MM.1S (cell line): ENCODE data around the gene NEBL.

Source experiments
- DNase-seq: peaks from one replicate; pipeline ENCODE4 v3.0.0-alpha.2; 2015
- H2AFZ ChIP-seq: fragments of 300-600 bp; sonication (generic); 2 replicates; pipeline ENCODE4 v1.6.0; 2016; ENCODE audit warnings: antibody characterized with exemption, low read length
- H3F3A ChIP-seq: fragments of 300-600 bp; sonication (generic); 2 replicates; pipeline ENCODE4 v1.6.1; 2016; ENCODE audit warnings: mild to moderate bottlenecking, antibody characterized with exemption, low read length, moderate library complexity, mixed read lengths; ENCODE audit not compliant: insufficient read depth
- H3K27ac ChIP-seq: fragments of 300-600 bp; sonication (generic); 2 replicates; pipeline ENCODE4 v1.5.1; 2016; ENCODE audit warnings: mild to moderate bottlenecking, low read length
- H3K27me3 ChIP-seq: fragments of 300-600 bp; sonication (generic); replicated peaks from 2 replicates; pipeline ENCODE4 v1.6.0; 2016; ENCODE audit warnings: low read length; ENCODE audit not compliant: insufficient read depth
- H3K36me3 ChIP-seq: fragments of 300-600 bp; sonication (generic); replicated peaks from 2 replicates; pipeline ENCODE4 v1.6.1; 2016; ENCODE audit warnings: mild to moderate bottlenecking, low read length, mixed read lengths; ENCODE audit not compliant: insufficient read depth
- H3K4me1 ChIP-seq: fragments of 300-600 bp; sonication (generic); 2 replicates; pipeline ENCODE4 v1.6.1; 2016; ENCODE audit warnings: low read length, mixed read lengths
- H3K4me2 ChIP-seq: fragments of 300-600 bp; sonication (generic); 2 replicates; pipeline ENCODE4 v1.6.0; 2016; ENCODE audit warnings: low read depth, low read length
- H3K4me3 ChIP-seq: fragments of 300-600 bp; sonication (generic); 2 replicates; pipeline ENCODE4 v1.5.1; 2016; ENCODE audit warnings: low read length, mixed read lengths
- H3K79me2 ChIP-seq: fragments of 300-600 bp; sonication (generic); 2 replicates; pipeline ENCODE4 v1.6.1; 2016; ENCODE audit warnings: mixed run types, low read length, mixed read lengths
- H3K9ac ChIP-seq: fragments of 300-600 bp; sonication (generic); 2 replicates; pipeline ENCODE4 v1.6.1; 2016; ENCODE audit warnings: low read length, mixed read lengths
- H3K9me2 ChIP-seq: fragments of 300-600 bp; sonication (generic); replicated peaks from 2 replicates; pipeline ENCODE4 v1.6.1; 2016; ENCODE audit warnings: mild to moderate bottlenecking, low read length, mixed read lengths; ENCODE audit not compliant: insufficient read depth
- H3K9me3 ChIP-seq: fragments of 300-600 bp; sonication (generic); replicated peaks from 2 replicates; pipeline ENCODE4 v1.6.1; 2016; ENCODE audit warnings: mild to moderate bottlenecking, low read length, mixed read lengths; ENCODE audit not compliant: insufficient read depth
- H4K20me1 ChIP-seq: fragments of 300-600 bp; sonication (generic); 2 replicates; pipeline ENCODE4 v1.6.1; 2016; ENCODE audit warnings: mild to moderate bottlenecking, low read length, moderate library complexity, mixed read lengths; ENCODE audit not compliant: insufficient read depth
- CTCF ChIP-seq: fragments of 300-600 bp; sonication (generic); IDR thresholded peaks from 2 replicates; pipeline ENCODE4 v1.5.1; 2016; ENCODE audit warnings: antibody characterized with exemption, low read length, mixed read lengths
- EZH2 ChIP-seq: fragments of 300-600 bp; sonication (generic); optimal IDR thresholded peaks from 2 replicates; pipeline ENCODE3; 2017; ENCODE audit warnings: low read depth, mild to moderate bottlenecking, antibody characterized with exemption, low read length, mixed read lengths
- EZH2phosphoT487 ChIP-seq: fragments of 300-600 bp; sonication (generic); IDR thresholded peaks from 2 replicates; pipeline ENCODE4 v1.6.1; 2018; ENCODE audit warnings: antibody characterized with exemption, low read length

Gene NEBL

GRCh38 chr10:20743942-20744341 is 153.2 kb downstream of the NEBL start:
- Histone ChIP-seq H3K27me3 (no peaks in the 10 kb centered on the region), H3K79me2 (no peaks in the 10 kb centered on the region), H3K9me3 (no peaks in the 10 kb centered on the region), H4K20me1 (no peaks in the 10 kb centered on the region), H3K36me3 (no peaks in the 10 kb centered on the region), H3K9me2 (no peaks in the 10 kb centered on the region), H3K27ac (no peak overlapping the region), H3F3A (no peaks in the 10 kb centered on the region), H3K4me2 (no peak overlapping the region), H3K4me1 (no peaks in the 10 kb centered on the region), H3K4me3 (no peak overlapping the region), H3K9ac (no peak overlapping the region), H2AFZ (no peak overlapping the region)
- TF ChIP-seq EZH2phosphoT487 (no peak), EZH2 (no peak), CTCF (no peak)
- DNase-seq = no peak

- no peaks in the 10 kb centered on the region for H3F3A ChIP-seq
- H3K9me2 ChIP-seq = no peaks in the 10 kb centered on the region
- no peaks in the 10 kb centered on the region for H4K20me1 ChIP-seq
- no peak for DNase-seq
- no peak overlapping the region for H3K4me2 ChIP-seq
- H3K4me1 ChIP-seq = no peaks in the 10 kb centered on the region
- H3K27ac ChIP-seq = no peak overlapping the region
- TF ChIP-seq EZH2phosphoT487 (no peak), EZH2 (no peak), CTCF (no peak)
- H2AFZ ChIP-seq = no peak overlapping the region
- H3K27me3 ChIP-seq = no peaks in the 10 kb centered on the region
- H3K4me3 ChIP-seq = no peak overlapping the region
- H3K36me3 ChIP-seq = no peaks in the 10 kb centered on the region
- no peaks in the 10 kb centered on the region for H3K79me2 ChIP-seq
- H3K9ac ChIP-seq = no peak overlapping the region
- no peaks in the 10 kb centered on the region for H3K9me3 ChIP-seq
These were observed 154.2 kb downstream of the NEBL start for GRCh38 chr10:20742737-20743541.

- Histone ChIP-seq H3K4me1 (no peaks in the 10 kb centered on the region), H3K79me2 (no peaks in the 10 kb centered on the region), H3K27ac (no peak overlapping the region), H3K4me2 (no peak overlapping the region), H3F3A (no peaks in the 10 kb centered on the region), H3K9me3 (no peaks in the 10 kb centered on the region), H2AFZ (no peak overlapping the region), H3K27me3 (no peaks in the 10 kb centered on the region), H3K9ac (no peak overlapping the region), H3K4me3 (no peak overlapping the region), H3K9me2 (no peaks in the 10 kb centered on the region), H4K20me1 (no peaks in the 10 kb centered on the region), H3K36me3 (no peaks in the 10 kb centered on the region)
- TF ChIP-seq CTCF (no peak), EZH2 (no peak), EZH2phosphoT487 (no peak)
- no peak for DNase-seq
These were observed 157.0 kb downstream of the NEBL start for GRCh38 chr10:20740120-20740519.
